Right lobe of liver (tissue), 6 donors: ENCODE data around the gene NRIP1. TPM values are rescaled to one million over a fixed set of nuclear protein-coding genes. Genes with fewer than 3 reads are reported as not detected.

Experiments
- ATAC-seq, 4 donors: fragments of 200-7000 bp; cut with Tn5 transposase; one replicate each; pipeline ENCODE4 v1.9.1; 2020; ENCODE audit warnings: mild to moderate bottlenecking in 4 of 4, moderate library complexity in 4 of 4
- DNase-seq, 3 donors: peaks; one replicate each; pipeline ENCODE4 v3.0.0-alpha.2; 2020
- H3K27ac ChIP-seq, 3 donors: fragments of 200-600 bp; one replicate each; pipeline ENCODE4 v1.8.0; 2022
- H3K27me3 ChIP-seq, 2 donors: fragments of 200-600 bp; one replicate each; pipeline ENCODE4 v1.8.0; 2022
- H3K36me3 ChIP-seq, 4 donors: fragments of 200-600 bp; sonication (generic) in 1 of 4; one replicate each; pipeline versions ENCODE4 v1.5.1 to v1.8.0; 2017 to 2022; ENCODE audit warnings: control low read depth in 1 of 4
- H3K4me1 ChIP-seq, 4 donors: fragments of 200-600 bp; sonication (generic) in 1 of 4; one replicate each; pipeline versions ENCODE4 v1.5.1 to v1.8.0; 2017 to 2022; ENCODE audit warnings: control low read depth in 1 of 4
- H3K4me3 ChIP-seq, 3 donors: fragments of 200-600 bp; one replicate each; pipeline ENCODE4 v1.8.0; 2022
- H3K9me3 ChIP-seq, 4 donors: fragments of 200-600 bp; sonication (generic) in 1 of 4; one replicate each; pipeline versions ENCODE4 v1.5.1 to v1.8.0; 2017 to 2022; ENCODE audit warnings: control low read depth in 1 of 4
- POLR2A ChIP-seq: fragments of 450-650 bp; IDR thresholded peaks from one replicate; pipeline ENCODE4 v1.6.1; 2017; ENCODE audit warnings: antibody characterized with exemption, mild to moderate bottlenecking
- WGBS: methylation state at CpG from one replicate; pipeline ENCODE4 v1.1.6; 2018; ENCODE audit warnings: low coverage, low lambda C conversion rate; ENCODE audit not compliant: insufficient coverage; ENCODE audit errors: missing lambda C conversion rate; 5-methylcytosine and 5-hydroxymethylcytosine counted together
- intact Hi-C, 2 donors: fragments of 100-400 bp; cut with DNase I; formaldehyde crosslinking; loops; one replicate each; pipeline versions ENCODE4 v1.11.2 to v1.14.1; 2022
- total RNA-seq, 6 experiments: library from RNA; depleted of rRNA in 2 of 6; stranded (reverse); fragments of >200 nt in 2 of 6; fragmentation: NEBNext Ultra II Directional in 3 of 6; extraction: Animal tissue kit (Norgen Biotek cat#: 25700) in 3 of 6; gene quantifications; one replicate each; pipeline versions ENCODE4 v1.1.0 to v1.2.4, GENCODE V29; 2016 to 2023
- TF ChIP-seq, protein P1 (sequence below), 4 donors: fragments of 200-600 bp in 3 of 4; fragments of 450-650 bp in 1 of 4; IDR thresholded peaks; one replicate each; pipeline versions ENCODE4 v1.5.1 to v1.8.0; 2016 to 2022; ENCODE audit warnings: antibody characterized with exemption in 4 of 4, mild to moderate bottlenecking in 2 of 4
- donor health status: DM: no; HTN: yes; CAD: no.
- donor health status: DM: no; HTN: no; CAD: no.
- donor health status: DM: no; HTN: no; CAD: no.
- donor health status: DM: no; HTN: yes; CAD: no.
- donor health status: DM: no; HTN: yes; CAD: no.

The NRIP1 gene
- total RNA-seq, 6 experiments from 2014 or later, result 15.4 to 34.0 (median 21.5) TPM

DNA sequence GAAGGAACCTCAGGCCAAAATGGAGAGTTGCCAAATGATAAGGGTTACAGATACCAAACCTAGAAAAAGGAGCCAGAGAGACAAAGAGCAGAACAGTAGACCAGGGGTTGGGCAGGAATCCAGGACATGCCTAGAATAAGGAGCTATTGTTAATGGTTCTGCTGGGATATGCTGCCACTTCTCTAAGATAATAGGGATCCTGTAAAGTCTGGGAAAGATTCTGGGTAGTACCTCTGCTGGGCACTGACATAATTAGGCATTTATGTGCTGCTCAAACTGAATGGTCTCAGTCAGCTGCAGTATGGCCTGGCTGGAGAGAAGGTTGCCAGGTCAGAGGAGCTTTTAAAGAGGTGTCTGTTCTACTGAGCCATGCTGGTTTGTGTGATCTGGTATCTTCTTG is 19.9 kb upstream of the NRIP1 start:
- ATAC-seq, result peak in 3 of 4 donors; percentile 29 to 47 (median 33)
- no peak for DNase-seq
- Histone ChIP-seq H3K27me3 (no peaks in the 10 kb centered on the region), H3K27ac (no peak overlapping the region), H3K36me3 (no peaks in the 10 kb centered on the region), H3K4me3 (no peak overlapping the region), H3K9me3 (no peaks in the 10 kb centered on the region), H3K4me1 (no peaks in the 10 kb centered on the region)
- TF ChIP-seq, protein P1, sequence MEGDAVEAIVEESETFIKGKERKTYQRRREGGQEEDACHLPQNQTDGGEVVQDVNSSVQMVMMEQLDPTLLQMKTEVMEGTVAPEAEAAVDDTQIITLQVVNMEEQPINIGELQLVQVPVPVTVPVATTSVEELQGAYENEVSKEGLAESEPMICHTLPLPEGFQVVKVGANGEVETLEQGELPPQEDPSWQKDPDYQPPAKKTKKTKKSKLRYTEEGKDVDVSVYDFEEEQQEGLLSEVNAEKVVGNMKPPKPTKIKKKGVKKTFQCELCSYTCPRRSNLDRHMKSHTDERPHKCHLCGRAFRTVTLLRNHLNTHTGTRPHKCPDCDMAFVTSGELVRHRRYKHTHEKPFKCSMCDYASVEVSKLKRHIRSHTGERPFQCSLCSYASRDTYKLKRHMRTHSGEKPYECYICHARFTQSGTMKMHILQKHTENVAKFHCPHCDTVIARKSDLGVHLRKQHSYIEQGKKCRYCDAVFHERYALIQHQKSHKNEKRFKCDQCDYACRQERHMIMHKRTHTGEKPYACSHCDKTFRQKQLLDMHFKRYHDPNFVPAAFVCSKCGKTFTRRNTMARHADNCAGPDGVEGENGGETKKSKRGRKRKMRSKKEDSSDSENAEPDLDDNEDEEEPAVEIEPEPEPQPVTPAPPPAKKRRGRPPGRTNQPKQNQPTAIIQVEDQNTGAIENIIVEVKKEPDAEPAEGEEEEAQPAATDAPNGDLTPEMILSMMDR (IDR thresholded peaks at IDR 0.05), result no peak
- TF ChIP-seq POLR2A, result no peak
- intact Hi-C loops, result no loop called here

DNA sequence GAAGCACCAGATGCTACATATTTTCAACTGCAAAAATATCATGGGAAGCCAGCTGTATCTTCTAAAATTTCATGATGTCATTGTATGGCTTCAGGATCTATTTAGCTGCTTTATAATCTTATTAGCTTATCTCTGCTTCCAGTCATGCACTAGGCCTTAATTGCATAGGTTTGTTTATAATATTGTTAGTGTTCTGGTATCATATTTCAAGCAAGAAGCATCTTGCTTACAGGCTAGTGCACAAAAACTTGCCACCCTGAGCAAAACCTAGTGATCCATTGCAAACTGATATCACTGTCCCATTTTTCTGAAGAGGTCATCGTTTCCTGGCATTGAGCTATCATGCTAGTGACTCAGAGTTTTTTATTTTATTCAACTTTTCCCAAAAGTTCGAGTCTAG is 15.7 kb upstream of the NRIP1 start:
- Histone ChIP-seq H3K9me3 (no peaks in the 10 kb centered on the region), H3K27me3 (no peaks in the 10 kb centered on the region), H3K4me3 (no peak overlapping the region), H3K36me3 (no peaks in the 10 kb centered on the region), H3K4me1 (peaks cover 0 to 6% (median 0%) of the 10 kb centered on the region in 4 donors), H3K27ac (no peak overlapping the region)
- TF ChIP-seq, protein P1 (IDR thresholded peaks at IDR 0.05), result no peak
- no peak for TF ChIP-seq POLR2A
- WGBS, result 55% methylated on average over 2 of the region's 2 CpGs
- no peak for ATAC-seq
- no peak for DNase-seq
- intact Hi-C loops, result no loop called here

DNA sequence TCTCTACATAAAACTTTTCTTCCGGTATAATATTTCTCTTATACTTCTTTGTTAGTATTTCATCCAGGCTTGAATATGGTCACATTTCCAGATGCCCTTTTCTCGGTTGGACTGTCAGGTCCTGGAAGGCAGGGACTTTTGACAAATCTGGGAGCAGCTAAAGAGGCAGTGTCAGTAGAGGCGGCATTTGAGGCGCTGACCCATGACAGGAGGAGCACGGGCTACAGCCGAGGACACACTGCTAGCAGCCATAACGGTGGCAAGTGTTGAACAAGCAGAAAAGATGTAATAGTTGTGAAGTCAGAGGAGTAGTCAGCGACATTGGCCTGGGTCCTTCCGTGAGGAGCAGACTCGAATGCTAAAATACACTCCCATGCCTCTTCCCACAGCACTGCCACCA is 14.5 kb upstream of the NRIP1 start:
- ATAC-seq (no peak), DNase-seq (no peak)
- Histone ChIP-seq H3K27ac (no peak overlapping the region), H3K9me3 (no peaks in the 10 kb centered on the region), H3K4me3 (no peak overlapping the region), H3K4me1 (peaks cover 0 to 6% (median 0%) of the 10 kb centered on the region in 4 donors), H3K27me3 (no peaks in the 10 kb centered on the region), H3K36me3 (no peaks in the 10 kb centered on the region)
- intact Hi-C loops, result no loop called here
- no peak for TF ChIP-seq POLR2A
- TF ChIP-seq, protein P1 (IDR thresholded peaks at IDR 0.05), result no peak
- 79% methylated on average over 9 of the region's 10 CpGs for WGBS

DNA sequence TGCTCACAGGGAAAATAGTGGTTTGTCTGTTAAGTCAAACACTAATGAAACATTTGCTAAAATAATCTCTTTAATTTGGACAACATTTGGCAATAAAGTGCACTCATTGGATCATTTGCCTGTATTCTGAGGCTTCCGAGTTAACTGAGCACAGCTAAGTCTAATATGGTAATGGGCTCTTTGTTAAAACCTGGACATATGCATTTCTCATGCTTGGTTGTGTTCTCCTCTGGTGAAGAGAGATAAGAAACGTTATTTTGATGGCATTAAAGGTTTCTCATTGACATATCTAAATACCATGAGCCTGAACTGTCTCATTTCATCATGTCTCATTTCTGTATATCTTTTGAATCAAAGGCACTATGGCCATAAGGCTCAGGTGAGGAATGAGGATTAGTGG is 13.4 kb upstream of the NRIP1 start:
- TF ChIP-seq POLR2A, result no peak
- TF ChIP-seq, protein P1 (IDR thresholded peaks at IDR 0.05), result no peak
- intact Hi-C loops, result no loop called here
- no peaks in the 10 kb centered on the region for H3K27me3 ChIP-seq

DNA sequence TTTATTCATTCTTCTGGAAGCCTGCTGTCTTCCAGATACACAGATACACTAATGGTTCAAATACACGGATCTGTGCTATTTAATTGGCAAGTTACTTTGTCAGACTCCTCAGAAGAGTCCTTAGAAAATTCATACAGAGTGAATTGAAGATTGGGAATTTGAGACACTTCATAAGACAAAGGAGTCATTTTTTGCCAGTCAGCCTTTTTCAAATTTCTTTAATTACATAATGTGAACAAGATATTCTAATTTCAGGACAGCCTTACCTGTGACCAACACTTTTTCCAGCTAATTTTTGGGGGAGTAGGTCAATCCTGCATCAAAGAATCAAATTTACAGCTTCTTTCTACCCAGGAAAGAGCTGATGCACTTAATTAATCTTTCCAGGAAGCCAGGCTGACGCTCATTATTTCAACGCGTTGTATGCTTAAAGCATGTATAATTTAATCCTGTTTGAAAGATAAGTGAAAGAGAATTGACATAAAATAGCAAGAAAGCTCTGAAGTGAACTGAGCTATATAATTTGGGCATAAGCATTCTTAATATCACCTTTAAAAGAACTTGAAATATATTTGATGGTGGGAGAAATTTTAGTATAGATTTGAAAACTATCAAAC is 12.8 kb upstream of the NRIP1 start:
- Histone ChIP-seq H3K27me3 (no peaks in the 10 kb centered on the region), H3K36me3 (no peaks in the 10 kb centered on the region), H3K27ac (no peak overlapping the region), H3K9me3 (no peaks in the 10 kb centered on the region), H3K4me3 (no peak overlapping the region), H3K4me1 (peaks cover 0 to 6% (median 0%) of the 10 kb centered on the region in 4 donors)
- DNase-seq, result no peak
- WGBS, result 53% methylated on average over 4 of the region's 4 CpGs
- TF ChIP-seq, protein P1 (IDR thresholded peaks at IDR 0.05), result no peak
- no peak for TF ChIP-seq POLR2A
- no peak for ATAC-seq
- intact Hi-C loops, result no loop called here

More for the DNA sequence above, 13.4 kb upstream of the NRIP1 start:
- H3K27ac ChIP-seq, result no peak overlapping the region
- H3K4me3 ChIP-seq, result no peak overlapping the region
- ATAC-seq (no peak), DNase-seq (no peak)
- H3K36me3 ChIP-seq, result no peaks in the 10 kb centered on the region
- H3K9me3 ChIP-seq, result no peaks in the 10 kb centered on the region
- H3K4me1 ChIP-seq, result peaks cover 0 to 6% (median 0%) of the 10 kb centered on the region in 4 donors
- 64% methylated on average over 2 of the region's 2 CpGs for WGBS
